GM21737 (cell line): ENCODE data around the gene DMWD.
"Not testable (repeated sequence)": the region's sequence is repeated elsewhere in the genome, so short reads cannot be mapped to it uniquely, and the experiment has no call there.

Experiments
- ATAC-seq: cut with Tn5 transposase; IDR thresholded peaks from one replicate; pipeline ENCODE4 v1.9.1; 2021; ENCODE audit warnings: mild to moderate bottlenecking, moderate library complexity; ENCODE audit not compliant: unreplicated experiment

DMWD gene

DNA sequence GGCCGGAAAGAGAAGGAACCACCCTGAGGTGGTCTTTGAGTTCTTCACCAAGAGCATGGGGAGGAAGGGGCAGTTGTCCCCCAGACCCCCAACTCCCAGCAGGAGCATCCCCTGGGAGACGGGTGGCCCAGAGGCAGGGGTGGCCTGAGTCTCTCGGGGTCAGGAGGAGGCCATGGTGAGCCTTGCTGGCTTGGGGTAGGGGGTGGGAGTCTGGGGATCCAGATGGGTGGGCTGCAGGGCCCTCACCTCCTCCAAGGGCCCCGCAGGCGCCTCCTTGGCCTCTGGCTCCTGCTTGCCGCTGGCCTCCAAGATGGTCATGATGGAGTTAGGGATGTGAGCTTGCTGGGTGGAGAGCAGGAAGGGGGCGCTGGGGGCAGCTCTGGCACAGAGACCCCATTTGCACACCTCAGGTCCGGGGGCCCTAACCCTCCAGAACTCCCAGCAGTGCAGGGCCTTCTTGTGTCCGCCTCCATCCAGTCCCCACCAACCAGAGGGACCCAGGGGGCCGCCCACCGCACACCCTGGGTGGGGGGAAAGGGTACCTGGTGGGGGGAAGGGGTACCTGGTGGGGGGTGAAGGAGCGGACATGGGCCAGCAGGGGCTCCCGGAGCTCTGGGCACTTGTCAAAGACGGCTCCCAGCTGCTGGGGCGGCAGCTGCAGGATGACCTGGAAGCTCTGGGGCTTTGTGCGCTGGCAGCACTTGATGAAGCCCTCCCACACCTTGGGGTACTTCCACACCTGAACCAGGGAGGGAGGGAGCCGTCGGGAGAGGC, 23.8 kb upstream of the DMWD start:
- ATAC-seq = no peak

DNA sequence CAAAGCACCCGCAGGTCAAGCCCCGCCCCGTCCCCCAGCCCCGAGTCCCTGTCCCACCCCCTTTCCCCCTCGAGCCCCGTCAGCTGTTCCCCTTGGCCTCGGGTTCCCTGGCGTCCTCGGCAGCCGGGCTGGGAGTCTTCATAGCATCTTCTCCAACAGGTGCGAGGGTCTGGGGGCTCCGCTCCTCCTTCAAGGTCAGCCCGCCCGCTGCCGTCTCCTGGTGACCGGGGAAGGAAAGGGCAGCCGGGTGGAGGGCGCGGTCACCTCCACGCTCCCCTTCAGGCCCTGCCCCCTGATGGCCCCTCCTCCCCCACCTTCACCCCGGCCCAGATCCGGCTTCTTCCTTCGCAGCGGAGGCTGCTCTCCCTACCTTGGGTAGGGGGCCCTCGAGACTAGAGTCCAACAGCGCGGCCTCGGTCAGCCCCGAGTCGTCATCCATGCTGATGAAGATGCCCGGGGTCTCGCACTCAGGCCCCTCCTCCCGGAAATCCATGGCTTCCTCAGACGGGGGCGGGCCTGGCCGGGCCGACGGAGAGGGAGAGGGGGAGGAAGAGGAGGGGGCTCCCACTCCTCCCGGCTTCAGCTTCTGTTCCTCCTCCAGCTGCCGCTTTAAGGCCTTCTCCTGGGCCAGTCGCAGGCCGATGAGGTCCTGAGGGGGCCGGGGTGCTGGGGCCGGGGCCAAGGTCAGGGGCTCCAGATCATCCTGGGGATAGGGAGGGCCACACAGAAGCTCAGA, 23.0 kb upstream of the DMWD start:
- ATAC-seq = no peak

DNA sequence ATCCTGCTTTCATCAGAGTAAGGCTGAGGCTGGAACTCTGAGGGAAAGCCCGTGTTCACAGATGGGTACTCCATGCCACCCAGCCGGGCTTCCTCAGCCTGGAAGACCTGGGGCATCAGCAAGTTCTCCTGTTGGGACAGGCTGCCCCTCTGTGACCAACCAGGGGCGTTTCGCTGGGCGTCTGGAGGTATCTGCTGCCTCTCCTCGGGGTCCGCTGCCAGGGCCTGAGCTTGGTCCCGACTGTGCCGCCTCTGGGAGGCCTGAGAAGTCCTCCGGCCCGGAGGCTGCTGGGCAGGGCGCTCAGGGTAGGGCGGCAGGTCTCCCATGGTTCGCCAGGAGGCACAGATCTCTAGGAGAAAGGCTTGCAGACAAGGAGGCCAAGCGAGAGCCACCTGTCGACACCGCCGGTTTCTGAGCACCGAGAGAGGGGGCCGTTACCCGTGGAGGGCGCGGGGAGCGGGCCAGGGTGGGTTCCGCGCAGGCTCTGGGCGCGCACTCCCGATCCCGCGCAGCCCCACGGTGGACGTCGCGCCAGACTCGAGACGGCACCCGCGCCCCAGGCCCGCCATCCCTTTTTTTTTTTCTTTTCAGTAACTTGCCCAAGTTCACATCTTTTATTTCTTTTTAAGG, 22.3 kb upstream of the DMWD start, which contains the start of gene RSPH6A:
TSS of gene RSPH6A (minus strand) at position 458 of the 630 bp plus-strand sequence. CDS start at position 326, 132 bp downstream.
- no peak for ATAC-seq

DNA sequence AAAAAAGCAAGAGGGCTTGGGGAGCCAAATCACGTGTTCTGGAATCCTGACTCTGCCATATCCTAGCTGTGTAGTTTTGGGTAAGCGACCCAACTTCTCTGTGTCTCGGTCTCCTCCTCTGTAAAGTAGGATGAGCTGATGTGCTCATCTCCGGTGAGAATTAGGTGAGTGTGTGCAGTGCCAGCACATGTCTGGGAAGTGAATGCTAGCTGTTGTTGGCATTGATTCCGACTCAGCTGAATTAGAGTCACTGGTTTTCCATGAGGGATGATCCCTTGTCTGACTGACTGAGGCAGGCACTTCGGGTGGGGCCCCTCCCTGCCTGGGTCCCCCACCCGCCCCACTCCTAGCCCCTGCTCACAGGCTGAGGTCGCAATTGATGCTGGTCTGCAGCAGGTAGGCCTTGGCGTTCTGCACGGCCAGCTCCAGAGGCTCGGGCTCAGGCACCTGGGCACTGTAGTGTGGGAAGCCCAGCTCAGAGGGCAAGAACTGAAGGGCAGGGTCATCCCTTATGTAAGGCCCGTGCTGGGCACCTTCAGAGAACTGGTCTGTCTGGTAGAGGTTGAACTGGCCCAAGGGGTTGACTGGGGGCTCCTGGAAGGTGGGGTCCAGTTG, 21.6 kb upstream of the DMWD start:
- ATAC-seq = no peak

DNA sequence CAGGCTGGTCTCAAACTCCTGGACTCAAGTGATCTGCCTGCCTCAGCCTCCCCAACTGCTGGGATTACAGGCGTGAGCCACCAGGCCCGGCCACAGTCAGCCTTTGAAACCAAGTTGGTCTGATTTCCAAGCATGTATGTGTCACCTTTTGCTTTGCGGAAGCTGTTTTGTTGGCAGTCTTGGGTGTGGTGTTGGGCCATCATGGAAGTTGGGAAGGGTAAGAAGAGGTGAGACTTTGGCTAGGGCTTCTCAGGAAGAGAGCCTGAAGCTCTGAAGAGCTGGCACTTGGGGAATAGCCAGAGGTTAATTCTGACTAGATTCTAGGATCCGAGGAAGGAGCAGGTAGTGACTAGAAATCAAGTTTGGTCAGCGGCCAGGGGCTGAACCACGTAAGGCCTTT, 19.7 kb upstream of the DMWD start:
- ATAC-seq = no peak

DNA sequence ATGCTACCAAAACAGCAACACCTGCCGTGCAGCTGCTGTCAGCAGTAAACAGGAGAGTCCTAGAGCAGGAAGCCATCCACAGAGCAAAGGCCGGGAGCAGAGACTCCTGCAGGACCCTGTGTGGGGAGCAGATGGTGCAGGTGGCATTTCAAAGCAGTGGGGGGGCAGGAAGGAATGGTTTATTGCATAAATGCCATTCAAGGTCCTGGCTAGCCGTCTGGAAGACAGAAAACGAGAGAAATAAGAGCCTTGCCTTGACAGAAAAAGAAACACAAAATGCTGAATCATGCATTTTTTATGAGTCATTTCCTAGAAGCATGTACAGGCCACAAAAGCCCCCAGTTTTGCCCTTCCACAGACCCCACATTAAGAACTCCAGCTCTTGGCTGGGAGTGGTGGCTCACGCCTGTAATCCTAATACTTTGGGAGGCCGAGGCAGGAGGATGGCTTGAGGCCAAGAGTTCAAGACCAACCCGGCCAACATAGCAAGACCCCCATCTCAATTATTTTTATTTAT, 17.1 kb upstream of the DMWD start:
- ATAC-seq = no peak

DNA sequence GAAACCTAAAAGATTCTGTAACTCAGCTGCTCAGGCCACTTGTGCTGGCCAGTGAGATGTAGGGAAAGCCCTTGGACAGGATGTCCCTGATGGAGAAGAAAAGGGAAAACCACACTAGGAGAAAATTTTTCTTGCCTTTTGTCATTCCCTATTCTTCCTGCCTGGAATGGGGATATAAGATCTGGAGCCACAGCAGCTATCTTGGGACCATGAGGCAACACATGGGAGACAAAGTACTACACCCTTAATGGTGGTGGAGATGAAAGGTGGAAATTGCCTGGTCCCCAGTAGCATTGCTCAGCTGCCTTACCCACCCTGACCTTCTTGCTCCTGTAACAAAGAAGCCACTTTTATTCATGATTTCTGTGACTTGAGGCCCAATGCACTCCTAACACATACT, 13.1 kb upstream of the DMWD start:
- ATAC-seq = no peak

DNA sequence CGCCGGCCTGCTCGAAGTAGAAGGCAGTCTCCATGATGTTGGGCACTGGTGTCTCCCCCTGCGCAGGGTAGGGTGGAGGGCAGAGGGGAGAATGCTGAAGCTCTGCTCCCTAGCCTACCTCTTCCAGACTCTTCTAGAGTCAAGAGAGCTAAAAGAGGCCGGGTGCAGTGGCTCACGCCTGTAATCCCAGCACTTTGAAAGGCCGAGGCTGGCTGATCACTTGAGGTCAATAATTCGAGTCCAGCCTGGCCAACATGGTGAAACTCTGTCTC, 12.2 kb upstream of the DMWD start:
- no peak for ATAC-seq

DNA sequence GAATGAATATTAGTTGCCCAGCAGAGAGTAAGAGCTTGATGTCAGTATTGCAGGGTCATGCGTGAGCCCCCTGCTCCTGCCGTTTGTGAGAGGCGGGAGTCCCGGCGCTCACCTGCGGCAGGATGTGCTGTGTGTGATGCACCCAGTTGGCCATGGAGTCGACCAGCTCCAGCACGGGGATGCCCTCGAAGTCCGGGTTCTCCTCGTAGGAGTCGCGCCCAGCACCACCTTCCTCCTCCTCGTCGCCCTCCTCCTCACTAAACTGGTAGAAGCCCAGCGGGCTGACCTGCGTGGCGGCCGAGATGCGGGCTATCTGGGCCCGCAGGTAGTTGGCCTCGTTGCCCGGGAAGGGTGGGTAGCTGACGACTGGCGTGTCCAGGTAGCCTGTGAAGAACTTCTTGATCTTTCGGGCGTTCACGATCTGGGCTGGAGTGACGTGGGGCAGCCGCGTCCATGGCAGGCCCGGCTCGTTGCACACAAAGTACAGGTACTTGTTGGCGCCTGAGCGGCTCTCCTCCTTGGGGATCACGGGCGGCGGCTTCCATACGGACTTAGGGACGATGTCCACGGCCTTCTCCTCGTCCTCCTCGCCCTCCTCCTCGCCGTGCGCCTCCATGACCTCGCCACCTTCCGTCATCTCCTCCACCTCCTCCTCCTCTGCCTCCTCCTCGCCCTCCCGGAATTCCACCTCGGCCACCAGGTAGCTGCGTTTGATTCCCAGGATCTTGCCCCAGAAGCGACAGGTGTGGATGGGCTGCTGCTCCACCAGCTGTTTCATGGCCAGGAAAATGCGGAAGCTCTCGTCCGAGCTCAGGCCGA, 11.7 kb upstream of the DMWD start:
- ATAC-seq = no peak

DNA sequence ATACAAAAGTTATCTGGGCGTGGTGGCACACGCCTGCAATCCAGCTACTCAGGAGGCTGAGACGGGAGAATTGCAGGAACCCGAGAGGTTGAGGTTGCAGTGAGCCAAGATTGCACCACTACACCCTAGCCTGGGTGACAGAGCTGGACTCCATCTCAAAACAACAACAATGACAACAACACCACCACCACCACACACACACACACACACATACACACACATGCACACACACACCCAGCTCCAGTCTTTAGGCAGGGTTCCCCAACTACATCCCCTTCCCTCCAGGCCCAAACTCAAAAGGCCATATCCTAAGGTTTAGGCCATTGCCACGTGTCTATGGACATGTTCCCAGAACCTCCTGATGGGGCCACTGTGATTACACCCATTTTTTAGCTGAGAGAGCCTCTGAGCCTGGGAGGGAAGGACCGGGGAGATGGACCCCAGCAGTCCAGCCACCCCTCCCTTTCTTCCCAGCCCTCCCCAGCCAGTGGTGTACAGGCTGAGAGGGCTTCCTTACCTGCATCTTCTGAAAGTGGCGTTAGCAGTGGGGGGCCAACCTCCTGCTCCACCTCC, 9.0 kb upstream of the DMWD start:
- no peak for ATAC-seq

DNA sequence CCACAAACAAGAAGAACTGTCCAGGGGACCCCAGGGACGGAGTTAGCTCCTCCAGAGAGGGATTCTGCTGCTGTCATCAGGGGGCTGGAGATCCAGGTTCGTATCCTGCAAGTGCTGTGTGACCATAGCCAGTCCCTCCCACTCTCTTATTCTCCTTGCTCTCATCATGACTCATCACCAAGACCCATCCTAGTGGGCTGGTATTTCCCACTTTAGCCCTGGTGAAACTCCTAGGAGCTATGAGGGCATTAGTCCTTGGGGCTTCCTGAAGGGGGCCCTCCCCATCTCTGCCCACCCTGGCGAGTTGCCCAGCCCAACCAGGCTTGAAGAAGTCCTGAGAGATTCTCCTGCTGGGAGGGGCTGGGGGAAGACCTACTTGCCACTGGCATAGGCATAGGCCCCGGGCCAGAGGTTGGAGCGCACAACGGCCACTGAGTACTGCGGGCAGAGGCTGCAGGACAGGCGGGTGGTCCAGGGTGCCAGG, 7.5 kb upstream of the DMWD start:
- no peak for ATAC-seq

DNA sequence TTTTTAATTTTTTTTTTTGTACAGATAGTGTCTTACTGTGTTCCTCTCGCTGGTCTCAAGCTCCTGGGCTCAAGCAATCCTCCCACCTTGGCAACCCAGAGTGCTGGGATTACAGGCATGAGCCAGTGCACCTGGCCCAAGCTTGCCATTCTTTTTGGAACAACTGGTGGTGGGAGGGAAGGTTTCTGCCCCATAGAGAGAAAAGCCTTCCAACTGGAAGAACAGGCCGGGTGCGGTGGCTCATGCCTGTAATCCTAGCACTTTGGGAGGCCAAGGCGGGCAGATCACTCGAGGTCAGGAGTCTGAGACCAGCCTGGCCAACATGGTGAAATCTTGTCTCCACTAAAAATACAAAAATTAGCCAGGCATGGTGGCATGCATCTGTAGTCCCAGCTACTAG, 6.9 kb upstream of the DMWD start:
- not testable (repeated sequence) for ATAC-seq

DNA sequence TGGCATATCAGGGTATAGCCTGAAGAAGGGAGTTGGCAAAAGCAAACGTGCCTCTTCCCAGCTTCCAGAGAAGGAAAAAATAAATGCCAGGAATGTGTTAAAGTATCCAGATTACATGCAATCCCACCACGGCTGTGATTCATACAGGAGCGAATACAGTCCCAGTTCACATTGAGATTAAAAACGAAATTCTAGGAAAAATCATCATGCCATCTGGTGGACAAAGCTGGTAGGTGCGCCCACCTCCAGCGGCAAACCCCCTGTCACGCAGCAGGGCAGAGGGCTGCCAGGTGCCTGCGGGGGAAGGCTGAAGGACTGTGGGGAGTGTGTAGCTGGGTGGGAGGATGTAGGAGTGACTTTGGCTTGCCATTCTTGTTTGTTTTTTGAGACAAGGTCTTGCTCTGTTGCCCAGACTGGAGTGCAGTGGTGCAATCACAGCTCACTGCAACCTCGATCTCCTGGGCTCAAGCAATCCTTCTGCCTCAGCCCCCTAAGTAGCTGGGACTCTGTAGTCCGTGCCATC, 6.4 kb upstream of the DMWD start:
- ATAC-seq = no peak

DNA sequence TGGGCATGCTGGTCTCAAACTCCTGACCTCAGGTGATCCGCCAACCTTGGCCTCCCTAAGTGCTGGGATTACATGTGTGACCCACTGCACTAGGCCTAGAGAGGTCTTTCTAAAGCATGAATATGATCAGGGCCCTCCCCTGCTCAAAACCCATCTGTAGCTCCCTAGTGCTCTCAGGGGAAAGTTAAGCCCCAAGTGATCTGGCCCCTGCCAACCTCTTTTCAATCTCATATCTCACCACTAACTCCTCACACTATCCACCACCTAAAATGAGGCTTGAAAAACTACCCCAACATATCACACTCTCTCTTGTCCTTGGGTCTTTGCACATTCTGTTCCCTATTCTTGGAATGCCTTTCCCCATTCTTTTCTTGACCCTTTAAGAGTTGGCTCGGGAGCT, 2.0 kb upstream of the DMWD start:
- no peak for ATAC-seq

DNA sequence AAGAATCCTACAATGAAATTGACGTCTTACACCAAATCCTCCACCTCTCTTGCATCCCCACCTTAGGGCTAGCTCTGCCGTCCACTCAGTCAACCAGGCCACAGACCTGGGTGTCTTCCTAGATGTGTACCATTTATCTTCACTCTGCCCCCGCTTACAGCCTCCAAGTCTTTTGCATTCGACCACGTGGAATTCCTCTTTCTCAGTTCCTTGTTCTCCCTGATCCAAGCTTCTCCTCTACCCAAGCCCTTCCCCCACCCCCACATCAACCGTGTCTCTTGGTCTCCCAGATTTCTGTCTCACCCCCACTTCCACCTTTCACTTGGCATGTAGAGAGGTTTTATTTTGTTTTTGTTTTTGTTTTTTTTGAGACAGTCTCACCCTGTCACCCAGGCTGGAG, 1.2 kb upstream of the DMWD start:
- no peak for ATAC-seq

DNA sequence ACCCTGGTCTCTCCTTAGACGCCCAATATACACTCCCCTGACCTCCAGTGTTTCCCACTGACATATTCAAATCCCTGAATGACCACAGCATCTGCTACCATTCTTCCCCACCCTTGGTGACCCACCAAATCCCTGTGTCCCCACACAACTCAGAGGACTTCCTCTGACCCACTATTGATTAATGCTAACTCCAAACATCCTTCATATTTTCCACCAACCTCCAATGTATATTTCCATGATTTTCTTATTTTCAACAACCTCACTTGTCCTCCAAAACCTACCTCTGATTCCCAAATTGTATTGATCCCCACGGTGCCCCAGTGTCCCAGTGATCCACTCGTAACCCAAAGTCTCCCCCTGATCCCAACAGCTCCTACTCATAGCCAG, 526 bp upstream of the DMWD start:
- ATAC-seq = no peak

DNA sequence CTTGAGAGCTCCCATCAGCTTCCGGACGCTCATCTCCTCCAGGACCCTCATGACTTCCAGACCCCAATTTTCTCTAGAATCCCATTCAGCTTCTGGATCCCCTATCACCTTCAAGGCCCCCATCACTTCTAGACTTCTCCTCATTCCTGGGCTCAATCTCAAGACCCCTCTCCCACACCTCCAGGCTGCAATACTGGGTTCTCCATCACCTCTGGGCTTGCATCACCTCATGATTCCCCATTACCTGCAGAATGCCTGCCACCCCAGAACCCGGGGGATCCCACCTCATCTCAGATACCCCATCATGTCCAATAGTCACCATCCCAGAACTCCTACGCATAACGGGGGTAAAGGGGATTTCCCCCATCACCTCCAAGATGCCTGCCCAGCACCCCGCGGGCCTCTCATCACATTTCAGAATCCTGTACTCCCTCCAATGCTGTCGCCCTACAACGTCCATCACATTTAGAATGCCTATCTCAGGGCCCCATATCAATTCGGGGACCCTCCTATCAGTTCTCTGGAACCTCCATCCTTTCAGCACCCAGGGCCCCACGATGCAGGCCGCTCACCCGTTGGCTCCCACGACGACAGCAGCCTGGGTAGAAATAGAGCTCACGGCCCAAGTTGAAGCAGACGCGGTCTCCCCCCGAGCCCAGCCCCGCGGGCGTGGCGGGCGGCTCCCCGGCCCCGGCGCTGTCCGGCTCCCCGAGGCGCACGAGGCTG, 738 bp downstream of the DMWD start:
- ATAC-seq = no peak

DNA sequence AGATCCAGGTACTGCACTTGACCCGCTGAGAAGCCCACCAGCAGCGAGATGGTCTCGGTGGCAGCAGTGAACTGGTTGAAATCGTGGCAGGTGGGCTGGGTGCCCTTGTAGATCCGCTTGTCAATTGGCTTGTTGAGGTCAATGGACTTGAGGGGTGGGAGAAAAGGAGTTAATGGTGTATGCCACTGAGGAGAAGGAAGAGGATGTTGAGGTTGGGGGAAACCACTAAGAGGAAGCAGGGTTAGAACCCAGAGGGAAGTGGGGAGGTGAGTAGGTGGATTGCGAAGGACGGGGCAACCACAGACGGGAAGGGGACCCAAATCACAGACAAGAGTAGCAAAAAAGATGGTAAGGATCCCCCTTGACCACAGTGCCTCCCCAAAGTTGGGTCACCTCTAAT, 1.7 kb downstream of the DMWD start:
- no peak for ATAC-seq

DNA sequence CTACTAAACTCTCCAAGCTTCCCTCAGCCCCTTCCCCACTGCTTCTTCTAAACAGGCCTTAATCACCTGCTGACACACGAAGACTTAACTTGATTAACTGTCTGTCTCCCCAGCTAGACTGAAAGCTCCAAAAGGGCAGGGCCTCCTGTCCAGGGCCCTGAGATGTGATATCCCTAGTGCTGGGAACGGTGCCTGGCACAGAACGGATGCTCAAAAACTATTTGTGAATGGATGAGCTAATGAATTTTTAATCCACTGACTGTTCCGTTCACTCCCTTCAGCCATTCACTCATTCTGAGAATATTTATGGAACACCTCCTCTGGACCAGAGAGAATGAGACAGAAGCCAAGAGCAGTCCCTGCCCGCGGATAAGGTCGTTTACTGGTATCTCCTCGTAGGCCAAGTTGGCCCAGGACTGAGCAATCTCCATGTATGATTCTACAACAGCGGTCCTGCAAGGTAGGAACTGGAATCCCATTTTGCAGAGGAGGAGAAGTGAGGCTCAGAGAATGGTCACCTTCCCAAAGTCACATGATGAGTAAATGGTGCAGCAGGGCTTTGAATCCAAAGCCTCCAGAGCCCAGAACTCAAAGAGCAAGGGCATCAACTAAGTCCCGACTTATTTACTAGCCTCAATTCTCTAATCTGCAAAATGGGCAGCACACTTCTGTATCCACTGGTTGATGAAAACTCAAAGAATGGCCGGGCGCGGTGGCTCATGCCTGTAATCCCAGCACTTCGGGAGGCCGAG, 3.4 kb downstream of the DMWD start:
- no peak for ATAC-seq
